ENCODE measurements around the gene NMNAT1.

GRCh38 chr1:9990944-9991343 is 47.7 kb downstream of the NMNAT1 start:
- TF ChIP-seq CTCF (IDR thresholded peaks at IDR 0.05; ENCODE audit: borderline replicate concordance, extremely low read depth, low read length, poor library complexity, severe bottlenecking) (no peak), EZH2 (IDR thresholded peaks at IDR 0.05; ENCODE audit: borderline replicate concordance, low read depth, low read length, severe bottlenecking) (no peak)

Measured in DND-41 (cell line).